ENCODE measurements around the gene GPHN.

The GPHN gene

DNA sequence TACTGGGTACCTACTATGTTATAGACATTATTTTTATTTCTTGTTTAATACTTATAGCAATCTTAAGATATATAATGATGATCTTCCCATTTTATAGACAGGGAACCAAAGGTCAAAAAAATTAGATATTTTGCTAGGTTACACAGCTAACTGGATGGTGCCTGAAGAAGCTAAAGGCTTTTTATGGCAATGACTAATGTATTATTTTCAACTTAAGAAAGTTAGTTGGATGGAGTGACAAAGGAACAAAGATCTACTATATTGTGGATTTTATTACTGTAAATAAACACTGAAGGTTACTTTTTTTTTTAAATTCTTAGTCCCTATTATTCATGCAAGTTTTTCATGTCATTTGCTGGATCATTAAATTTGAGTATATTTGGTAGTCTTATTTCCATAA, 227.9 kb downstream of the GPHN start:
- TF ChIP-seq, protein P1, sequence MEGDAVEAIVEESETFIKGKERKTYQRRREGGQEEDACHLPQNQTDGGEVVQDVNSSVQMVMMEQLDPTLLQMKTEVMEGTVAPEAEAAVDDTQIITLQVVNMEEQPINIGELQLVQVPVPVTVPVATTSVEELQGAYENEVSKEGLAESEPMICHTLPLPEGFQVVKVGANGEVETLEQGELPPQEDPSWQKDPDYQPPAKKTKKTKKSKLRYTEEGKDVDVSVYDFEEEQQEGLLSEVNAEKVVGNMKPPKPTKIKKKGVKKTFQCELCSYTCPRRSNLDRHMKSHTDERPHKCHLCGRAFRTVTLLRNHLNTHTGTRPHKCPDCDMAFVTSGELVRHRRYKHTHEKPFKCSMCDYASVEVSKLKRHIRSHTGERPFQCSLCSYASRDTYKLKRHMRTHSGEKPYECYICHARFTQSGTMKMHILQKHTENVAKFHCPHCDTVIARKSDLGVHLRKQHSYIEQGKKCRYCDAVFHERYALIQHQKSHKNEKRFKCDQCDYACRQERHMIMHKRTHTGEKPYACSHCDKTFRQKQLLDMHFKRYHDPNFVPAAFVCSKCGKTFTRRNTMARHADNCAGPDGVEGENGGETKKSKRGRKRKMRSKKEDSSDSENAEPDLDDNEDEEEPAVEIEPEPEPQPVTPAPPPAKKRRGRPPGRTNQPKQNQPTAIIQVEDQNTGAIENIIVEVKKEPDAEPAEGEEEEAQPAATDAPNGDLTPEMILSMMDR (IDR thresholded peaks at IDR 0.05) = no peak

DNA sequence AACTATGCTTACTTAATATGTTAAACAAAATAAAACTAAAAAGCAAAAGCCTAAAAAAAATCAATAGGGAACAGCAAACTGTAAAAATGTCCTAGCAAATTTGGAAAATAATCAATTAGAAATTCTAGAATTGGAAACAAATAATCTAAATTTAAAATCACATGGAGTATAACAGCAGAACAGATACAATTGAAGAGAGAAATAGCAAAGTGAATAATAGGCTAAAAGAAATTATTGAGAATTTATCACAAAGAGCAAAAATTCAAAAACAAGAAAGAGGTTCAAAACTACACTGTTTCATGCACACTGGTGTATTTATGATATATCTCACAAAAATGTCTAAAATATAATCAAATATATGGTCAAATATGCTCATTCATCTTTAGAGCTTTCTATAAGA, 231.9 kb downstream of the GPHN start:
- TF ChIP-seq, protein P1 (IDR thresholded peaks at IDR 0.05) = no peak

DNA sequence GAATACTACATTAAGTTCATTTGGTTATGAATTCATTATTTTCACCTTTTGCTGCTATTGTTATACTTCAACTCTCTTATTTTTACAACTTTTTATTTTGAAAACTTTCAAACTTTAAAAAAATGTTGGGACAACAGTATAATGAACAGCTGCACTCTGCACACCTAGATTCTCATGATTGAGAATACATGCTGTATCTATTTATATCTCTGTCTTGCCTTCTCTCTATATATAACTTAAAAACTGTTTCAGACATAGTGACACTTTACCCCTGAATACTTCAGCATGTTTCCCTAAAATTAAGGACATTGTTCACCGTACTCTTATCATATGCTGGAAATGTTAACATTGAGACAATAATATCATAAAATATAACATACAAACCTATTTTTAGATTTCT, 237.1 kb downstream of the GPHN start:
- TF ChIP-seq, protein P1 (IDR thresholded peaks at IDR 0.05) = no peak

DNA sequence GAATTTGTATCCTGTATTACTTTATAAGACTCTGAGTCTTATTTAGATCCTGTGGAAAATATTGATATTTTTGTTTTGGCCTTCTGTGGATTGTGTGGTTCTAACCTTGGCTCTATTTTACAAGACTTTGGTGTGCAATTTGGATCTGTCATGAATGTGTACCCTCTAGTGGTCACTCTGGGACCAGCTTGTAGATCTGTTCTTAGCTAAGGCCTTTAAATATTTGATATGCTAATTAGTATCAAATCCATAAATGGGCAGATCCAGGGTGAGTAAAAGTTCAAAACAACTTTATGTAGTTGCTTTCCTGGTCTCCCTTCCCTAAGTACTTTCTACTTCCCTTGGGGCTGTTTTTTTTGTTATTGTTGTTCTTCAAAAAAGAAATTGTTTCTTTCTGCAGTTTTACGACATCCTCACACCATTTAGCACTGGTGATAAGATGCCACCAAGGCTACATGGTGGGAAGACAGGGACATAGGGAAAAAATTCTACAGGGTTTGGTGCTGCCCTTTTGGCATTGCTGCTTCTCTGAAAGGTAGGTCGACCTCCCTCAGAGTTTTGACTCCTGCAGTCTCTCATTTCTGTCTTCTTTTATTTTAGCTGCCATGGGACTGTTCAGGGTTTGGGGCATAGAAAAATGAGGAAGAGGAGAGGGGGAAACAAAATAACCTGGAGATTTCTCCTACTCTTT, 238.5 kb downstream of the GPHN start:
- TF ChIP-seq, protein P1 (IDR thresholded peaks at IDR 0.05) = peak; percentile 75

DNA sequence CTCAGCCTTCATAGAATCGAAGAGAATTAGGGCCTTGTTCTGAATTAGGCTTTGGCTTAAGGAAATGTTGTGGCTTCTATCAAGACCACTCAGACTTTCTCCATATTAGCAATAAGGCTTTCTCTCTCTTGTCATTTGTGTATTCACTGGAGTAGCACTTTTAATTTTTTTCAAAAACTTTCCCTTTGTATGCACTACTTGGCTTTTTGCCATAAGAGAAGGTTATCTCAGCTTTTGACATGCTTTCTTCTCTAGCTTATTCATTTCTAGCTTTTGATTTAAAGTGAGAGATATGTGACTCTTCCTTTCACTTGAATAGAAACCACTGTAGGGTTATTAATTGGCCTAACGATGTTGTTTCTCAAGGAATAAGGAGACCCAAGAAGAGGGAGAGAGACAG, 244.2 kb downstream of the GPHN start:
- TF ChIP-seq, protein P1 (IDR thresholded peaks at IDR 0.05) = no peak

DNA sequence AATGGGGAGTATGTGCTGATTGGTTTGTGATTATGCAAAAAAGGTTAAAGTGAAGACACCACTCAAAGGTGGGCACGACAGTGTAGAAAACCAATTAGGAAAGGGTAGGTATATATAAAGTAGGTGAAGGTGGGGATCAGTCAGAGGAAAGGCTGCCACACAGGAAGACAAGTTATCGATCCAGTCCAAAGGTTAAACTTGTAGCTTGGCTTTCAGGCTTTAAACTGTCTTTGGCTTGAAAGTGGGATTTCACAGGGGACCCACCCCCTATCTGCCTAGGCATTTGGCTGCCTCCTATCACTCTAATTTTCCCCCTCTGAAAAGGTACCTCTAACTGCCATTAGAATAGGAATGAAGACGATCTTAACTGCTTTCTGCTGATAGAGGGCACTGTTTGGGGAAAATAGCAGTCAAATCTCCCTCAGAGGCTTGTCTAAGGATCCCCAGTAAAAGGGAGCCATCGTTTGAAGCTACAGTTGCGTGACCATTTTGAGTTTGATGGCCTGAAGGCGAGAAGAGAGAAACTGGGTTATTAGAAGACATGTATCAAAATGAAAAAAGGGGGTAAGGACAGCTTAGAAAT, 250.2 kb downstream of the GPHN start:
- TF ChIP-seq, protein P1 (IDR thresholded peaks at IDR 0.05) = peak; percentile 17; the same call in 1 of the 2 replicates

- TF ChIP-seq, protein P1 (IDR thresholded peaks at IDR 0.05) = no peak
Measured at GRCh38 chr14:66772146-66772545, 264.2 kb downstream of the GPHN start.
